Endothelial cell of umbilical vein (primary cell): ENCODE measurements around the gene UBQLNL. TPM values are rescaled to one million over a fixed set of nuclear protein-coding genes. Genes with fewer than 3 reads are reported as not detected.

Experiments
- BruUV-seq: library from RNA; stranded (reverse); fragments of 400-500 nt; replicated peaks from 2 replicates; lab custom pipeline; 2021; lab: Mats Ljungman, UMichigan
- CTCF ChIA-PET: fragments of 300-600, 350-600 bp; sonication (Branson Sonifier 250); formaldehyde crosslinking; loops from one replicate; lab custom pipeline; 2021; ENCODE audit warnings: antibody characterized with exemption, inconsistent platforms; lab: Charles Lee
- POLR2A ChIA-PET: fragments of 300-600, 350-600 bp; sonication (Branson Sonifier 250); formaldehyde crosslinking; loops from one replicate; lab custom pipeline; 2021; ENCODE audit warnings: antibody characterized with exemption, inconsistent platforms; lab: Charles Lee
- DNase-seq: peaks from one replicate; pipeline ENCODE4 v3.0.0-alpha.2; 2011; ENCODE audit warnings: low read depth, low spot score
- FAIRE-seq: peaks from 2 replicates; lab custom pipeline; 2011; peaks lifted over from hg19 to GRCh38; lab: Jason Lieb, UNC
- H2AFZ ChIP-seq: 2 replicates; pipeline ENCODE4 v1.6.0; 2012; ENCODE audit warnings: low read depth, low read length, control low read depth, inconsistent platforms
- H3K27ac ChIP-seq: 2 replicates; pipeline ENCODE4 v1.5.1; 2011; ENCODE audit warnings: low read depth, mild to moderate bottlenecking, control low read depth, low read length, moderate library complexity; ENCODE audit not compliant: insufficient read depth
- H3K27me3 ChIP-seq, 2 experiments: 2 replicates each; pipeline versions ENCODE4 v1.6.0 to v1.6.1; 2011; ENCODE audit warnings: low read length in 2 of 2, mixed read lengths in 1 of 2; ENCODE audit not compliant: control insufficient read depth in 2 of 2, insufficient read depth in 2 of 2
- H3K36me3 ChIP-seq, 2 experiments: 2 replicates in 1 of 2; 3 replicates in 1 of 2; pipeline ENCODE4 v1.5.1; 2011; ENCODE audit warnings: low read length in 2 of 2, mild to moderate bottlenecking in 1 of 2, moderate library complexity in 1 of 2; ENCODE audit not compliant: control insufficient read depth in 2 of 2, insufficient read depth in 2 of 2; ENCODE audit errors: extremely low read depth in 1 of 2
- H3K4me1 ChIP-seq: 3 replicates; pipeline ENCODE4 v1.5.1; 2011; ENCODE audit warnings: mild to moderate bottlenecking, low read length; ENCODE audit not compliant: control insufficient read depth, insufficient read depth; ENCODE audit errors: extremely low read depth
- H3K4me2 ChIP-seq: 2 replicates; pipeline ENCODE4 v1.6.1; 2011; ENCODE audit warnings: low read length, control low read depth, mixed read lengths; ENCODE audit not compliant: insufficient read depth
- H3K4me3 ChIP-seq, 3 experiments: fragments of 200-600 bp in 1 of 3; sonication (generic), shearing (Covaris generic) in 1 of 3; replicated peaks in 1 of 3; 2 replicates each; pipeline ENCODE4 v1.5.1; 2011 to 2016; ENCODE audit warnings: control low read depth in 3 of 3, low read length in 3 of 3, mild to moderate bottlenecking in 2 of 3, inconsistent platforms in 1 of 3, low read depth in 1 of 3, moderate library complexity in 1 of 3; ENCODE audit not compliant: insufficient read depth in 1 of 3
- H3K79me2 ChIP-seq: 2 replicates; pipeline ENCODE4 v1.6.0; 2012; ENCODE audit warnings: low read length, inconsistent platforms; ENCODE audit not compliant: control insufficient read depth, insufficient read depth
- H3K9ac ChIP-seq: replicated peaks from 2 replicates; pipeline ENCODE3; 2011; ENCODE audit warnings: low read length, control low read depth; ENCODE audit not compliant: insufficient read depth; ENCODE audit errors: extremely low read depth
- H3K9me1 ChIP-seq: replicated peaks from 3 replicates; pipeline ENCODE4 v1.6.0; 2011; ENCODE audit warnings: mild to moderate bottlenecking, low read length; ENCODE audit not compliant: control insufficient read depth, insufficient read depth; ENCODE audit errors: extremely low read depth
- H3K9me3 ChIP-seq: replicated peaks from 2 replicates; pipeline ENCODE4 v1.5.1; 2012; ENCODE audit warnings: low read length, inconsistent platforms; ENCODE audit not compliant: control insufficient read depth, insufficient read depth
- H4K20me1 ChIP-seq: replicated peaks from 2 replicates; pipeline ENCODE3; 2011; ENCODE audit warnings: mild to moderate bottlenecking, low read length; ENCODE audit not compliant: control insufficient read depth, insufficient read depth; ENCODE audit errors: extremely low read depth
- EZH2 ChIP-seq: IDR thresholded peaks from 2 replicates; pipeline ENCODE4 v1.6.1; 2012; ENCODE audit warnings: borderline replicate concordance, low read depth, mild to moderate bottlenecking, moderate library complexity, low read length, inconsistent platforms; ENCODE audit not compliant: severe bottlenecking
- FOS ChIP-seq: IDR thresholded peaks from 2 replicates; pipeline ENCODE4 v1.6.1; 2011; ENCODE audit warnings: mild to moderate bottlenecking, low read length, moderate library complexity, borderline replicate concordance; ENCODE audit not compliant: insufficient read depth
- GATA2 ChIP-seq: IDR thresholded peaks from 2 replicates; pipeline ENCODE4 v1.7.0; 2011; ENCODE audit warnings: low read depth, mild to moderate bottlenecking, moderate library complexity, mixed read lengths, low read length; ENCODE audit not compliant: insufficient read length, insufficient read depth
- JUN ChIP-seq: IDR thresholded peaks from 2 replicates; pipeline ENCODE4 v1.6.1; 2011; ENCODE audit warnings: borderline replicate concordance, low read depth; ENCODE audit not compliant: insufficient read length, insufficient read depth
- MYC ChIP-seq: IDR thresholded peaks from one replicate; pipeline ENCODE4 v1.6.1; 2011; ENCODE audit warnings: mild to moderate bottlenecking, low read depth, low read length
- POLR2A ChIP-seq: IDR thresholded peaks from 2 replicates; pipeline ENCODE4 v1.6.1; 2012; ENCODE audit warnings: low read depth, mild to moderate bottlenecking, control low read depth, low read length
- POLR2AphosphoS5 ChIP-seq: IDR thresholded peaks from 2 replicates; pipeline ENCODE4 v1.6.1; 2012; ENCODE audit warnings: low read depth, mild to moderate bottlenecking, control low read depth, low read length, moderate library complexity; ENCODE audit not compliant: insufficient read depth
- dilution Hi-C: fragments of 300-500 bp; cut with MboI; formaldehyde crosslinking; loops from one replicate; pipeline ENCODE4 v1.15.0; 2019; ENCODE audit warnings: low sequenced_read_pairs; ENCODE audit not compliant: extremely low pct_ligation_motif_present
- intact Hi-C: fragments of 100-400 bp; cut with micrococcal nuclease; formaldehyde crosslinking; loops from one replicate; pipeline ENCODE4 v1.10.0; 2022
- polyA plus RNA-seq, 4 experiments: library from polyadenylated mRNA; depleted of rRNA in 3 of 4; stranded (reverse) in 3 of 4; unstranded in 1 of 4; fragments of >200 nt; gene quantifications; 2 replicates each; pipeline versions ENCODE4 v1.2.1 to v1.2.3, GENCODE V29; 2011 to 2012; ENCODE audit warnings: missing spikeins in 1 of 4
- total RNA-seq: library from RNA; stranded (reverse); gene quantifications from 2 replicates; pipeline ENCODE4 v1.2.3, GENCODE V29; 2021
- TF ChIP-seq, protein P1 (sequence below): IDR thresholded peaks from 2 replicates; pipeline ENCODE4 v1.6.1; 2011; ENCODE audit not compliant: insufficient read depth, insufficient read length
- TF ChIP-seq, protein P2 (sequence below), 2 donors: IDR thresholded peaks; 1 replicate in 1 of 2; 2 replicates in 1 of 2; pipeline ENCODE4 v1.5.1; 2011; ENCODE audit warnings: low read length in 2 of 2, mild to moderate bottlenecking in 2 of 2, moderate library complexity in 2 of 2, control low read depth in 1 of 2, inconsistent platforms in 1 of 2, low read depth in 1 of 2; ENCODE audit not compliant: insufficient read depth in 1 of 2; ENCODE audit errors: extremely low read depth in 1 of 2

The UBQLNL gene
- total and polyA plus RNA-seq, 2 donors (not counting 3 experiments of a cell fraction or from before 2014, with no cell fraction given), result 0.33 to 0.48 TPM

DNA sequence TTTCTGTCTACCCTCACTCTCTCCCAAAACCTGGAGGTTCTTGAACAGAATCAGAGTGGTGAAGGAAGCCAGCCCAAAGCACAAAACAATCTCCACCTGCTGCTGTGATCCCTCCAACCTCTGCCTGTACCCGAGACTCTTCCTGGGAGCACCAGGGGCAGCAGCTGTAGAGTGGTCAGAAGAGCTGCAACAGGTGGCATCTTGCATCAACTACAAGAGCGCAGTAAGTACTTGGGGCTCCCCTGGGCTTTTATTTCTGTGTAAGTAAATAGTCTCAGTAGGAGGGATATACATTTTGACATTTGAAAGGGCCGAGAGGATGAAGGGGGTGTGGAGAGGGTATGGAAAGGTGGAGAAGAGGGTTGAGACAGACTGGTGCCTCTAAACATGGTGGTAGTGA is 8.3 kb upstream of the UBQLNL start:
- H3K27me3 ChIP-seq, result no peaks in the 10 kb centered on the region
- H3K4me1 ChIP-seq, result no peaks in the 10 kb centered on the region
- H3K4me2 ChIP-seq, result no peak overlapping the region
- H4K20me1 ChIP-seq, result no peaks in the 10 kb centered on the region
- POLR2A ChIA-PET, result no interaction called here
- no peaks in the 10 kb centered on the region for H3K79me2 ChIP-seq
- H3K27ac ChIP-seq, result no peak overlapping the region
- intact Hi-C loops, result no loop called here
- FAIRE-seq (no peak), DNase-seq (no peak)
- H3K9me1 ChIP-seq, result no peaks in the 10 kb centered on the region
- dilution Hi-C loops, result no loop called here
- no peaks in the 10 kb centered on the region for H3K36me3 ChIP-seq
- H3K9me3 ChIP-seq, result no peaks in the 10 kb centered on the region
- CTCF ChIA-PET, result no interaction called here
- BruUV-seq, result no TSS peak
- no peak overlapping the region for H3K4me3 ChIP-seq
- TF ChIP-seq, protein P1, sequence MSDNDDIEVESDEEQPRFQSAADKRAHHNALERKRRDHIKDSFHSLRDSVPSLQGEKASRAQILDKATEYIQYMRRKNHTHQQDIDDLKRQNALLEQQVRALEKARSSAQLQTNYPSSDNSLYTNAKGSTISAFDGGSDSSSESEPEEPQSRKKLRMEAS, result no peak
- TF ChIP-seq, protein P2, sequence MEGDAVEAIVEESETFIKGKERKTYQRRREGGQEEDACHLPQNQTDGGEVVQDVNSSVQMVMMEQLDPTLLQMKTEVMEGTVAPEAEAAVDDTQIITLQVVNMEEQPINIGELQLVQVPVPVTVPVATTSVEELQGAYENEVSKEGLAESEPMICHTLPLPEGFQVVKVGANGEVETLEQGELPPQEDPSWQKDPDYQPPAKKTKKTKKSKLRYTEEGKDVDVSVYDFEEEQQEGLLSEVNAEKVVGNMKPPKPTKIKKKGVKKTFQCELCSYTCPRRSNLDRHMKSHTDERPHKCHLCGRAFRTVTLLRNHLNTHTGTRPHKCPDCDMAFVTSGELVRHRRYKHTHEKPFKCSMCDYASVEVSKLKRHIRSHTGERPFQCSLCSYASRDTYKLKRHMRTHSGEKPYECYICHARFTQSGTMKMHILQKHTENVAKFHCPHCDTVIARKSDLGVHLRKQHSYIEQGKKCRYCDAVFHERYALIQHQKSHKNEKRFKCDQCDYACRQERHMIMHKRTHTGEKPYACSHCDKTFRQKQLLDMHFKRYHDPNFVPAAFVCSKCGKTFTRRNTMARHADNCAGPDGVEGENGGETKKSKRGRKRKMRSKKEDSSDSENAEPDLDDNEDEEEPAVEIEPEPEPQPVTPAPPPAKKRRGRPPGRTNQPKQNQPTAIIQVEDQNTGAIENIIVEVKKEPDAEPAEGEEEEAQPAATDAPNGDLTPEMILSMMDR (IDR thresholded peaks at IDR 0.05; ENCODE audit: extremely low read depth in 1 of 2, insufficient read depth in 1 of 2, low read depth in 1 of 2, low read length in 2 of 2), result no peak
- TF ChIP-seq EZH2, result no peak
- no peak for TF ChIP-seq JUN
- TF ChIP-seq GATA2, result no peak
- no peak for TF ChIP-seq FOS
- no peak for TF ChIP-seq POLR2A
- TF ChIP-seq POLR2AphosphoS5, result no peak
- TF ChIP-seq MYC, result no peak
- H3K9ac ChIP-seq, result no peak overlapping the region
- H2AFZ ChIP-seq, result no peak overlapping the region
